Keratinocyte (primary cell): ENCODE results near the gene SARS1.

ENCODE experiments used
- EZH2 ChIP-seq: IDR thresholded peaks from one replicate; pipeline ENCODE4 v1.6.1; 2012; ENCODE audit warnings: inconsistent platforms, mild to moderate bottlenecking, low read length, moderate library complexity
- TF ChIP-seq, protein P1 (sequence below), 3 experiments: IDR thresholded peaks in 1 of 3; conservative IDR thresholded peaks in 1 of 3; optimal IDR thresholded peaks in 1 of 3; 2 replicates in 2 of 3; 3 replicates in 1 of 3; pipeline versions ENCODE3 to v1.5.1; 2011; ENCODE audit warnings: low read length in 3 of 3, mild to moderate bottlenecking in 3 of 3, moderate library complexity in 2 of 3, control low read depth in 1 of 3, inconsistent platforms in 1 of 3; ENCODE audit not compliant: insufficient read depth in 2 of 3; ENCODE audit errors: extremely low read depth in 1 of 3

DNA sequence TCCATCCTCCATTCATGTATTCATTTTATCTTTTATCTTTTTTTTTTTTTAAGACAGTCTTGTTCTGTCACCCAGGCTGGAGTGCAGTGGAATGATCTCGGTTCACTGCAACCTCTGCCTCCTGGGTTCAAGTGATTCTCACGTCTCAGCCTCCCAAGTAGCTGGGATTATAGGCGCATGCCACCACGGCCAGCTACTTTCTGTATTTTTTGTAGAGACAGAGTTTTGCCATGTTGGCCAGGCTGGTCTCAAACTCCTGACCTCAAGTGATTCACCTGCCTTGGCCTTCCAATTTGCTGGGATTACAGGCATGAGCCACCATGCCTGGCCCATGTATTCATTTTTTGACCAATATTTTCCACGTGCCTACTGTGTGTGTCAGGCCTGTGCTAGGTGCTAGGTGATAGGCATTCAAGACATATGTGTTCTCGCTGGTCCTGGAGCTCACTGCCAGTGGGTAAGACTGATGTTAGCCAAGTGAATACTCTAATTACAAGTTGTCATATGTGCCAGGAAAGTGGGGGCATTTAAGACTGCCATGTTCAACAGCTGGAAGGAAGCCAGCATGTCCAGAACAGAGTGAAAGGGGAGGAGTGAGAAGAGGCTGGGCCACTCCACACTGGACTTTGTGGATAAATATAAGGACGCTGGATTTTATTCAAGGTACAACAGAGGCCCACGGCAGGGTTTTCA is 30.3 kb downstream of the SARS1 start:
- TF ChIP-seq, protein P1, sequence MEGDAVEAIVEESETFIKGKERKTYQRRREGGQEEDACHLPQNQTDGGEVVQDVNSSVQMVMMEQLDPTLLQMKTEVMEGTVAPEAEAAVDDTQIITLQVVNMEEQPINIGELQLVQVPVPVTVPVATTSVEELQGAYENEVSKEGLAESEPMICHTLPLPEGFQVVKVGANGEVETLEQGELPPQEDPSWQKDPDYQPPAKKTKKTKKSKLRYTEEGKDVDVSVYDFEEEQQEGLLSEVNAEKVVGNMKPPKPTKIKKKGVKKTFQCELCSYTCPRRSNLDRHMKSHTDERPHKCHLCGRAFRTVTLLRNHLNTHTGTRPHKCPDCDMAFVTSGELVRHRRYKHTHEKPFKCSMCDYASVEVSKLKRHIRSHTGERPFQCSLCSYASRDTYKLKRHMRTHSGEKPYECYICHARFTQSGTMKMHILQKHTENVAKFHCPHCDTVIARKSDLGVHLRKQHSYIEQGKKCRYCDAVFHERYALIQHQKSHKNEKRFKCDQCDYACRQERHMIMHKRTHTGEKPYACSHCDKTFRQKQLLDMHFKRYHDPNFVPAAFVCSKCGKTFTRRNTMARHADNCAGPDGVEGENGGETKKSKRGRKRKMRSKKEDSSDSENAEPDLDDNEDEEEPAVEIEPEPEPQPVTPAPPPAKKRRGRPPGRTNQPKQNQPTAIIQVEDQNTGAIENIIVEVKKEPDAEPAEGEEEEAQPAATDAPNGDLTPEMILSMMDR (optimal IDR thresholded peaks at IDR 0.05 in 1 of 3, IDR thresholded peaks at IDR 0.05 in 1 of 3, conservative IDR thresholded peaks at IDR 0.05 in 1 of 3; ENCODE audit: extremely low read depth in 1 of 3, insufficient read depth in 2 of 3, low read length in 3 of 3): no peak
- TF ChIP-seq EZH2: no peak
